Psoas muscle (tissue), 8 donors: ENCODE measurements around the gene AP3S1. TPM values are rescaled to one million over a fixed set of nuclear protein-coding genes. Genes with fewer than 3 reads are reported as not detected.
A peak's percentile ranks its signal among the peaks of the same experiment; 100 is the strongest.

ENCODE experiments used
- ATAC-seq, 4 donors: fragments of 200-7000 bp; cut with Tn5 transposase; one replicate each; pipeline ENCODE4 v1.9.1; 2020; ENCODE audit warnings: moderate library complexity in 3 of 4, mild to moderate bottlenecking in 2 of 4
- DNase-seq, 2 donors: peaks; one replicate each; pipeline ENCODE4 v3.0.0-alpha.2; 2020
- H3K27ac ChIP-seq: fragments of 200-600 bp; one replicate; pipeline ENCODE4 v1.8.0; 2022
- H3K27me3 ChIP-seq, 3 donors: fragments of 200-600 bp in 1 of 3; one replicate each; pipeline versions ENCODE4 v1.6.1 to v1.8.0; 2013 to 2022; ENCODE audit warnings: low read length in 2 of 3, mild to moderate bottlenecking in 2 of 3, moderate library complexity in 1 of 3; ENCODE audit not compliant: insufficient read depth in 3 of 3
- H3K36me3 ChIP-seq, 2 donors: fragments of 200-600 bp in 1 of 2; one replicate each; pipeline versions ENCODE4 v1.6.1 to v1.8.0; 2013 to 2022; ENCODE audit warnings: low read depth in 1 of 2, mild to moderate bottlenecking in 1 of 2, moderate library complexity in 1 of 2; ENCODE audit not compliant: insufficient read depth in 1 of 2
- H3K4me1 ChIP-seq: fragments of 200-600 bp; one replicate; pipeline ENCODE4 v1.8.0; 2022
- H3K4me3 ChIP-seq: fragments of 200-600 bp; one replicate; pipeline ENCODE4 v1.8.0; 2022; ENCODE audit warnings: mild to moderate bottlenecking
- H3K9me3 ChIP-seq: fragments of 200-600 bp; one replicate; pipeline ENCODE4 v1.8.0; 2022
- WGBS, 3 donors: extraction: QIAGEN DNeasy Blood & Tissue Kit; methylation state at CpG; one replicate each; pipeline versions ENCODE4 v1.1.6 to v1.1.7; 2013; 5-methylcytosine and 5-hydroxymethylcytosine counted together
- intact Hi-C, 2 donors: fragments of 100-400 bp; cut with DNase I; formaldehyde crosslinking; loops; one replicate each; pipeline versions ENCODE4 v1.11.0 to v1.14.2; 2022
- polyA plus RNA-seq, 3 donors: library from polyadenylated mRNA; stranded (reverse); fragments of 200-250 nt; gene quantifications; one replicate each; pipeline ENCODE4 v1.2.3, GENCODE V29; 2013
- total RNA-seq, 4 donors: library from RNA; stranded (reverse); fragmentation: NEBNext Ultra II Directional in 2 of 4; extraction: Animal tissue kit (Norgen Biotek cat#: 25700) in 2 of 4; gene quantifications; one replicate each; pipeline versions ENCODE4 v1.2.1 to v1.2.4, GENCODE V29; 2021 to 2023
- TF ChIP-seq, protein P1 (sequence below): fragments of 200-600 bp; IDR thresholded peaks from one replicate; pipeline ENCODE4 v1.8.0; 2022; ENCODE audit warnings: antibody characterized with exemption
- donor health status: healthy with polysubstance abuse.
- donor health status: DM: no; HTN: no; CAD: no; lungs with moderate emphysema.
- donor health status: Bipolar disorder and iron deficiency.
- donor health status: healthy.
- donor health status: DM: yes; HTN: yes; CAD: no.
- donor health status: DM: no; HTN: no; CAD: no.
- donor health status: DM: no; HTN: no; CAD: no.
- donor health status: DM: yes; HTN: yes; CAD: no.

Gene AP3S1
- total and polyA plus RNA-seq, 7 donors: 20.2 to 30.8 (median 27.6) TPM

- WGBS, 3 donors: 55 to 73% (median 61%) methylated on average over 4 of the region's 4 CpGs
- intact Hi-C loops: no loop called here
Measured at GRCh38 chr5:115939059-115939458, 97.3 kb downstream of the AP3S1 start.

GRCh38 chr5:115940080-115940810, 98.5 kb downstream of the AP3S1 start:
- intact Hi-C loops: no loop called here
- no peak overlapping the region for H3K27ac ChIP-seq

More at GRCh38 chr5:115939059-115939458, 97.3 kb downstream of the AP3S1 start:
- Histone ChIP-seq H3K27ac (no peak overlapping the region), H3K36me3 (no peaks in the 10 kb centered on the region), H3K4me1 (no peaks in the 10 kb centered on the region), H3K9me3 (no peaks in the 10 kb centered on the region), H3K27me3 (no peaks in the 10 kb centered on the region), H3K4me3 (no peak overlapping the region)
- DNase-seq (no peak), ATAC-seq (no peak)
- TF ChIP-seq, protein P1, sequence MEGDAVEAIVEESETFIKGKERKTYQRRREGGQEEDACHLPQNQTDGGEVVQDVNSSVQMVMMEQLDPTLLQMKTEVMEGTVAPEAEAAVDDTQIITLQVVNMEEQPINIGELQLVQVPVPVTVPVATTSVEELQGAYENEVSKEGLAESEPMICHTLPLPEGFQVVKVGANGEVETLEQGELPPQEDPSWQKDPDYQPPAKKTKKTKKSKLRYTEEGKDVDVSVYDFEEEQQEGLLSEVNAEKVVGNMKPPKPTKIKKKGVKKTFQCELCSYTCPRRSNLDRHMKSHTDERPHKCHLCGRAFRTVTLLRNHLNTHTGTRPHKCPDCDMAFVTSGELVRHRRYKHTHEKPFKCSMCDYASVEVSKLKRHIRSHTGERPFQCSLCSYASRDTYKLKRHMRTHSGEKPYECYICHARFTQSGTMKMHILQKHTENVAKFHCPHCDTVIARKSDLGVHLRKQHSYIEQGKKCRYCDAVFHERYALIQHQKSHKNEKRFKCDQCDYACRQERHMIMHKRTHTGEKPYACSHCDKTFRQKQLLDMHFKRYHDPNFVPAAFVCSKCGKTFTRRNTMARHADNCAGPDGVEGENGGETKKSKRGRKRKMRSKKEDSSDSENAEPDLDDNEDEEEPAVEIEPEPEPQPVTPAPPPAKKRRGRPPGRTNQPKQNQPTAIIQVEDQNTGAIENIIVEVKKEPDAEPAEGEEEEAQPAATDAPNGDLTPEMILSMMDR: no peak

GRCh38 chr5:115941051-115941675, 99.4 kb downstream of the AP3S1 start:
- H3K27ac ChIP-seq: no peak overlapping the region
- TF ChIP-seq, protein P1: no peak

More at GRCh38 chr5:115940080-115940810, 98.5 kb downstream of the AP3S1 start:
- TF ChIP-seq, protein P1: no peak
- Histone ChIP-seq H3K9me3 (no peaks in the 10 kb centered on the region), H3K4me3 (no peak overlapping the region), H3K4me1 (no peaks in the 10 kb centered on the region), H3K27me3 (no peaks in the 10 kb centered on the region), H3K36me3 (no peaks in the 10 kb centered on the region)
- peak in 3 of 4 donors; percentile 63 to 77 (median 70) for ATAC-seq
- 78 to 83% (median 81%) methylated on average over 3 to 4 of the region's 4 CpGs for WGBS, 3 donors
- DNase-seq: no peak

GRCh38 chr5:115944501-115944900, 102.8 kb downstream of the AP3S1 start:
- Histone ChIP-seq H3K4me1 (no peaks in the 10 kb centered on the region), H3K9me3 (no peaks in the 10 kb centered on the region), H3K27ac (no peak overlapping the region), H3K4me3 (no peak overlapping the region), H3K36me3 (no peaks in the 10 kb centered on the region), H3K27me3 (no peaks in the 10 kb centered on the region)
- DNase-seq (no peak), ATAC-seq (no peak)
- intact Hi-C loops: no loop called here
- 81 to 86% (median 84%) methylated on average over 3 of the region's 3 CpGs for WGBS, 3 donors
- TF ChIP-seq, protein P1: no peak

More at GRCh38 chr5:115941051-115941675, 99.4 kb downstream of the AP3S1 start:
- intact Hi-C loops: no loop called here
- WGBS, 3 donors: 70 to 77% (median 74%) methylated on average over 9 of the region's 9 CpGs
- H3K9me3 ChIP-seq: no peaks in the 10 kb centered on the region
- no peak overlapping the region for H3K4me3 ChIP-seq
- H3K4me1 ChIP-seq: no peaks in the 10 kb centered on the region
- no peaks in the 10 kb centered on the region for H3K36me3 ChIP-seq
- ATAC-seq (peak in 3 of 4 donors; percentile 34 to 37 (median 36)), DNase-seq (peak in 1 of 2 donors; percentile 23)
- no peaks in the 10 kb centered on the region for H3K27me3 ChIP-seq
